ENCODE results near the gene TMEM120B.

GRCh38 chr12:121823101-121823726 is 110.7 kb downstream of the TMEM120B start:
- TF ChIP-seq CTCF (IDR thresholded peaks at IDR 0.05; ENCODE audit: poor library complexity) (peak; percentile 16), EZH2phosphoT487 (IDR thresholded peaks at IDR 0.05; ENCODE audit: low read depth, severe bottlenecking, unreplicated experiment) (no peak)
